ENCODE results near the gene ETV7. TPM values are rescaled to one million over a fixed set of nuclear protein-coding genes. Genes with fewer than 3 reads are reported as not detected.

The ETV7 gene
- total and polyA plus RNA-seq, 2 experiments from 2014 or later = 0.47 to 1.2 TPM

GRCh38 chr6:36350681-36351571, 36.5 kb downstream of the ETV7 start:
- no peaks in the 10 kb centered on the region; the same call in 1 of the 2 replicates for H3K4me1 ChIP-seq (ENCODE audit: insufficient read depth)
- no peak overlapping the region for H3K27ac Mint-ChIP-seq
- no peaks in the 10 kb centered on the region for H3K79me2 ChIP-seq (replicated peaks; ENCODE audit: insufficient read depth)
- H2AFZ ChIP-seq = no peak overlapping the region; the same call in 1 of the 2 replicates
- no peak overlapping the region for H3K4me2 ChIP-seq
- no peaks in the 10 kb centered on the region for H3K36me3 ChIP-seq (ENCODE audit: insufficient read depth)
- H3K36me3 Mint-ChIP-seq (ENCODE audit: low read depth) = no peaks in the 10 kb centered on the region
- peaks cover 11% of the 10 kb centered on the region for H3K27me3 Mint-ChIP-seq (ENCODE audit: insufficient read depth, low read depth, poor library complexity)
- no peaks in the 10 kb centered on the region for H3K9me2 ChIP-seq (ENCODE audit: insufficient read depth)
- no peaks in the 10 kb centered on the region for H4K20me1 ChIP-seq (replicated peaks; ENCODE audit: insufficient read depth)
- ATAC-seq (no peak), DNase-seq (ENCODE audit: low spot score) (no peak)
- H3K4me1 Mint-ChIP-seq = peaks cover 4% of the 10 kb centered on the region; the same call in 2 of the 3 replicates
- TF ChIP-seq ZNF114 (CRISPR knock-in tag; IDR thresholded peaks at IDR 0.05) (no peak), STAT1 (IDR thresholded peaks at IDR 0.05; ENCODE audit: unreplicated experiment) (no peak), ZNF462 (CRISPR knock-in tag; IDR thresholded peaks at IDR 0.05) (no peak), EZH2 (IDR thresholded peaks at IDR 0.05; ENCODE audit: low read depth, unreplicated experiment) (no peak), ETS1 (IDR thresholded peaks at IDR 0.05) (no peak)
- H3K4me3 ChIP-seq = no peak overlapping the region
- H3K27me3 ChIP-seq (ENCODE audit: insufficient read depth) = no peaks in the 10 kb centered on the region
- H3K27ac ChIP-seq (ENCODE audit: low read depth) = no peak overlapping the region
- no peaks in the 10 kb centered on the region for H3F3A ChIP-seq (replicated peaks; ENCODE audit: low read depth)
- H3K4me3 Mint-ChIP-seq = no peak overlapping the region
- H3K9me3 Mint-ChIP-seq = no peaks in the 10 kb centered on the region; the same call in 1 of the 3 replicates
